Measurements from ENCODE around the gene SPAG8.

Gene SPAG8

DNA sequence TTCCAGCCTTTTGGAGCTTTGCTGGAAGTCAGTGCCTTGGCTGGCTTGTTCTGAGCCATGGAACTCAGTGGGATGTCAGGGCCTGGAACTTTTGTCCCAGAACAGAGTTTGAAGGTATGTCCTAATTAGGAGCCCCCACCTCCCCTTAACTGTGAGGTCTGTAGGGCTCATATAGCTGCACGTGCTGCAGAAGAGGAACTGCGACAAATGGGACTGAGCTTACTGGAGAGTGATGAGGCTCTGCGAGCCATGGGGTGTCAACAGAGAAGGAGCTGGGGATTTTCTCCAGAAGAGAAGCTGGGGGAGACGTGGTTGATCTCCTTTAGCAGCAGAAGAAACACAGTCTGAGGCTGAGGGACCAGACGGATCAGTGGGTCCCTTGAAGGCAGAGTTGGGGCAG, 27.9 kb upstream of the SPAG8 start:
- no peak for FAIRE-seq
- no peak for DNase-seq (ENCODE audit: low spot score)

DNA sequence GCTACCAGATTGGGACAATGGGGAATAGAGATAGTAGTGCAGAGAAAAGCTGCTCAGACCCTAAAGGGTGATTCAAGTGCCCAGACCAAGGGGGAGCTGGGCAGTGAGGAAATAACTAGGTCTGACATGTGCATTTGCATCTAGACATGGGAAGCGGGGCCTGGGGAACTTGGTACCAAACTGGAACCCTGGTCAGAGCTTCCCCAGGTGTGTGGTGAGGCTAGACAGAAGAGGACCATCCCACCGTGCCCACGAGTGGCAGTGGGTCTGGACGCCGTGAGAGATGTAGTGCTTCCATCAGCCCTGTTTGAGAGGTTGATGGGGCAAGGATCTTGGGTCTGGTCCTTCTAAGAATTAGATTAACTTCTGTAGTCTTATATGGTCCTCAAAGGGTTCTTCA, 24.5 kb upstream of the SPAG8 start:
- DNase-seq (ENCODE audit: low spot score), result no peak
- FAIRE-seq, result no peak

DNA sequence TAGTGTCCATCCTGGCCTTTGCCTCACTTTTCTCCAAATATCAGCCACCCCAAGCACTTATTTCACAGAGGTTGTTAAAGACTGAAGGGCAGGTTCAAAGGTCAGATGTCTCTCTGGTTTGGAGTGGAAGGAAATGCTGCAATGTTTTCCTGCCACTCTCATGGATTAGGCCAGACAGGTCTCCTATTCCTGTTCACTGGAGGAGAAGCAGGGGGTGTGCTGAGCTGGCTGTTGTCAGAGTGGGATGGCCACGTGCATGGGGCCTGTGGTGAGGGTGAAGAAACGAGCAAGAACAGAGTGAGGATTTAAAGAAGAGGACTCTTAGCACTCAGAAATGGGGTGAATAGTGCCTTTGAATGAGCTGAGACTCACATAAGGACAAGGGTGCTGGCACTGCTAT, 23.7 kb upstream of the SPAG8 start:
- no peak for FAIRE-seq
- no peak for DNase-seq (ENCODE audit: low spot score)

DNA sequence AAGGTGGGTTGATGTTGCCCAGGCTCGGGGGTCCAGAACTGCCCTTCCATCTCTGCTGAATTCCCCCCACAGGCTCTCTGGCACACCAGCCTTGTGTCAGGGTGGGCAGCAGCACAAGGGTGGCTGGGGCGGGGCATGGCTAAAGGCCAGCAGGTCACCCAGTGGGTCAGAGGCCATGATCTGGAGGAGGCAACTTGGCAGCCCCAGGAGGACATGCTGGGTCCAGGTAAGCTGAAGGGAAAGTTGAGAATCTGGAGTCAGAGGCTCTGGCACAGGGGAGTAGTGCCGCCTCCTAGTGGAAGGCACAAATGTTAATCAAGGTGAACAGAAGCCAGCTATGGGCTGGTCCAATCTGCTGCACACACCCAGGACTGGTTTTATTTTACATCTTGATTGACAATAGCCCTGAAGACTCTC, 23.2 kb upstream of the SPAG8 start:
- DNase-seq (ENCODE audit: low spot score) (no peak), FAIRE-seq (no peak)

DNA sequence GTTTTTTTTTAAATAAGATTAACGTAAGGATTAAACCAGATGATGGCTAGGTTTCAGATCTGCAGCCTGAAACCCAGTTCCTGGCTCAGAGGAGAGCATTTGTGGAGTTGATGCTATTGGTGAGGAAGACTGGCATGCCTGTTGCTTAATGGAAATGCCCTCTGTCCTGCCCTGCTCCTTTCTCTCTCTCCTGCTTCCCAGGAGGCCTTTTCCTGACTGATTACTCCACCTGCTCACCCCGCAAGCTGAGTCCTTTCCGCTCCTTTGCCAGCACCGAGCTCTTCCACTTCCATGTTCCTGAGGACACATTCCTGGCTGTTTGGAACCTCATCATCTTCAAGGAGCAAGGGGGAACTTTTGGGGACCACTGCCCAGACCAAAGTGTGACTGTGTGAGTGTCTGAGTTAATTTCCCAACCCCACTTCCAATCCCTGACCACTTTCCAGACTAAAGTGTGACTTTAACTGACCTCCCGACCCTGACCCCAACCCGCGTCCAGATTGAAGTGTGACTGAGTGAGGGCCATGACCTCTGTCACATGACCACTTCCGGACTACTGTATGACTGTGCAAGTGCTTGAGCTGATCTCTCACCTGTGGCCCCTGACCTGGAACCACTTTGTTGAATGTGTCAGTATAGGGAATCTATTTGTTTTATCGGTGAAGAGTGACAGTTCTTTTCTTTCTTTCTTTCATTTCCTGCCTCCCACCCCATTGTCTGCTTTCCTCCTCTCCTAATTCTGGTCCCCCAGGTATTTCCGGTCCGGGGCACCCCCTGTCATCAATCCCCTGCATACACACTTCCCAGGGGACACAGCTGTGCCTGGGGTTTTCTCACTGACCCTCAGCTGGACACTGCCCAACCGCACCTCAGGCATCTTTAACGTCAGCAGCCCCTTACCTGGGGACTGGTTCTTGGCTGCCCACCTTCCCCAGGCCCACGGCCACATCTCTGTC, 22.5 kb upstream of the SPAG8 start:
- no peak for DNase-seq (ENCODE audit: low spot score)
- no peak for FAIRE-seq

DNA sequence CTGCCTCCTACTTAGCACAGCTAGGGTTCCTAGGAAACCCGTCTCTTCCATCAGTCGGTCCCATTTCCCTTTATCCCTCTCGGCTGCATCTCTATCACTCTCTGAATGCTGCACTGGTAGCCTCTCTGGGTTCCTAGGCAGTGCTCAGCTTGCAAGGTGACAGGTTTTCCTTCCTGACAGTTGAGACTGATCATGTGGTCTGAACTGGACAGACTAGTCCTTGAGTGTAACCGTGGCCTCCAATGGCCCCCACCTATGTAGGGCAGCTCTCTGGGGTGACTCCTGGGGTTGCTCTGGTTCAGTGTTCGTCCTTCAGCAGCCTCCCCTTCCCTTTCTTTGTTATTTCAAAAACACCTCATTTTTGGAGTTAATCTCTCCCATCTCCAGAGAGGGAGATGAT, 20.8 kb upstream of the SPAG8 start:
- FAIRE-seq, result no peak

DNA sequence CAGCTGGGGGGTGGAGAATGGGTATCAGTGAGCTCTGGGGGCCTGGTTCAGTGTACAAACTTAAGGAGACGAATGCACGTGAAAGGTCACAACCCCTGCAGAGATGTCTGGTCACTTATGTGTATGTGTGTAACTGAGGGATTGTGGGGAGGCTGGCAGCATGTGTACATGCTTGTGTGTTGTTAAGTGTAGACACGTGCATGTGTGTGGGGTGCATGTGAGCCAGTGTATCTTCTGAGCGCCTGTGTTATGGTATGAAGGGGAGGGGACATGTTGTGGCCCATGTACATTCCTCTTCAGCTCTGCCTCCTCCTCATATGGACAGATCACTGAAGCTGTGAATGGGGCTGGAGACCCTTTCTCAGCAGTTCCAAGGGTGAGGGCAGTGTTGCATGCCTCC, 19.0 kb upstream of the SPAG8 start:
- no peak for FAIRE-seq
- DNase-seq (ENCODE audit: low spot score), result no peak

More for the DNA sequence above, 20.8 kb upstream of the SPAG8 start:
- DNase-seq (ENCODE audit: low spot score), result no peak

DNA sequence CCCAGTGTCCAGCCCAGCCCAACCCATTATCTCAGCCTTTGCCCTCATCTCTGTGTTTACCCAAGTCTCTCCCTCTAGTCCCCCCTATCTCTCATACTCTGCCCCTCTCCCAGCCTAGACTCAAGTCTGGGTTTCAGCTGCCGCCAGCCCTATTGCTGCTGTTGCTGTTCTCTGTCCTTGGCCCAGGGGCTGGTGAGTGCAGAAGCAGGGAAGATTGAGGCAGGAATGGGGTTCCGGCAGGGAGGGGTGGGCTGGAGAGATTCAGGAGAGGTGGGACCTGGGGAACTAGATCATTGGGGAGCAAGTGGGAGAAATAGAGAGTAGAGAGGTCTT, 17.7 kb upstream of the SPAG8 start:
- FAIRE-seq (no peak), DNase-seq (ENCODE audit: low spot score) (no peak)

DNA sequence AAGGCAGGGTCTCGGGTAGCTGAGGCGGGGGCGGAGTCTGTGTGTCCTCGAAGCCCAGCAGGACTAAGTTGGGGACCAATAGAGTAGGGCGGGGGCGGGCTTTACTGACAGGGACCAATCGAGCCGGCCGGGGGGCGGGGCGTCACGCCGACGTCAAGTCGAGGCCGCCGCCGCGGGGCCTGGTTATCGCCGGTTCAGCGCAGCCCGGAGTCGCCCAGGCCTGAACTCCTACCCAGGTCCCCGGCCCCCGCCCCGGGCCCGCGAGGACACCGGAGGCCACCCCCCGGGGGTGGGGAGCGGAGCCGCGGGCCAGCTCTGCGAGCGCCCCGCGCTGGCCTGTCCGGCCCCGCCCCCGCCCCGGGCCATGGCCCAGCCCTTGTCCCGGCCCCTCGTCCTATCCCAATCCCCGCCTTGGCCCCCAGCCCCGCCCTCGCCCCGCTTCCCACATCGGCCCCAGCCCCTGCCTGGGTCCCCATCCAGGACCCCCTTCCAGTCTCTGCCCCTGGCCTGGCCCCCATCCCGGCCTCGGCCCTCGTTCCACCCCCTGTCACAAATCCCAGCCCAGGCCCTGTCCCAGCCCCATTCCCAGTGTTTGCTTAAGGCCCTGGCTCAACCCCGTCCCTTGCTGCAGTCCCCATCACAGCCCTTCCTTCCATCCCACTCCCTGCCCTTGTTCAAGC, 17.2 kb upstream of the SPAG8 start, which contains the start of gene TMEM8B:
Gene TMEM8B (plus strand): TSS at position 145 of the 680 bp plus-strand sequence. CDS start 220 bp downstream, at position 365.
- FAIRE-seq (no peak), DNase-seq (ENCODE audit: low spot score) (peak; percentile 42)

DNA sequence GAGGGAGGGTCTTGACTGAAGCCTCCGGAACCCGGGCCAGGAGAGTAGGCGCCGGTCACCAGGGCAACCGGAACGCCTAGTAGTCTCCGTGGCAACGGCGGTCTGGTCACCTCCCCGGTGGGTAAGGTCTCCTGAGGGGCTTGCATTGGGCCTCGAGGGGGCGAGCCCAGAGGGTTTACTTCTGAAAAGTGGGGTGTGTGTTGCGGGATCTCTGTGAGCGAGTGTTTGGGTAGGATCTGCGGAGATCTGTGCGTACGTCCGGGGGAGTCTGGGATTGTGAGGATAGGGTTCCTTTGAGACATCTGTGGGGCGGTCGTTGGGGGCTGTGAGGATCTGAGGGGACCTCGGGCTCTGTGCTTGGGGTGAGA, 16.6 kb upstream of the SPAG8 start, which contains the start of gene FAM221B:
Gene FAM221B (minus strand): TSS at position 17 of the 368 bp plus-strand sequence. CDS start 2,571 bp downstream, outside the sequence.
- FAIRE-seq (no peak), DNase-seq (ENCODE audit: low spot score) (no peak)

DNA sequence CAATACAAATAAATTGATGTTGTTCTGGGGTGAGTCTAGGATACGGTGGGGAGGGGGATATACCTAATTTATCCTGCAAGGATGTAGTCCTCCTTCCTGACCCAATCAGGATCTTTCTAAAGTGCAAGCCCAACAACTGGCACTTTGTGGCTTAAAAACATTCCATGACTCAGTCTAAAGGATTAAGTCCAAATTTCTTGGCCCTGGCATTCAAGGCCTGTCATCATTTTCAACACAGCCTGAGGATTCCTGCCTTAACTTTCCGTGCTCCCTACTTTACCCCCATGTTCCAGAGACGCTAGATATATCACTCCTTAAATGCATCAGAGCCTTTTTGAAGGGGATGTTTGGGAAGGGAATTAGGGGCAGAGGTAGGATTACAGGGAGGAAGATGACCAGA, 15.4 kb upstream of the SPAG8 start:
- DNase-seq (ENCODE audit: low spot score) (no peak), FAIRE-seq (no peak)

DNA sequence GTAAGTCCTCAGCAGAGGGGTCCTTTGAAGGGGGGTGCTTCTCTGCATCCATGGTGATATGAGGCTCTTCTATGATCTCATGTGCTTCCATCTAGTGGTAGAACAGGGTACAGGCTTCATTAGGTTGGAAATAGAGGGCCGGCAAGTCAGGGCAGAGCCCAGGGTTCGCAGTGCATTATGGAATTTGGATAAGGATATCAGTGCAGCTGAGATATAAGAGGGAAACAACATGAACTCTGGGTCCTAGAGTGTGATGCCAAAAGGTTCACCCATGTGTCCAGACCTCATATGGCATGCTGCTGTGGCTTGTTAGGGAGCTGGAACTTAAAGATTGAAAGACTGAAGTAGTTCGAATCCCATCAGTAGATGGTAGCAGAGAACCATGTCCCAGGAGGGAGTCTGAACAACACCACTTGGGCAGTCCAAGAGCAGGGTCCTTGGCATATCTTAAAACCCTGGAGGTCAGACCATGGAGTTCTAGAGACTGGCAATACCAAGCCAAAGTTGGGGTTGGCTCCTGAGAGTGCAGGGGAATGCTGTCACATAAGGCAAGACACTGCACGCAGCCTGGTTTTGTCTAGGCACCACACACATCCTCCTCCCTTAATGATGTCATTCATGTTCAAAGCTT, 14.1 kb upstream of the SPAG8 start:
- DNase-seq (ENCODE audit: low spot score) (no peak), FAIRE-seq (no peak)

DNA sequence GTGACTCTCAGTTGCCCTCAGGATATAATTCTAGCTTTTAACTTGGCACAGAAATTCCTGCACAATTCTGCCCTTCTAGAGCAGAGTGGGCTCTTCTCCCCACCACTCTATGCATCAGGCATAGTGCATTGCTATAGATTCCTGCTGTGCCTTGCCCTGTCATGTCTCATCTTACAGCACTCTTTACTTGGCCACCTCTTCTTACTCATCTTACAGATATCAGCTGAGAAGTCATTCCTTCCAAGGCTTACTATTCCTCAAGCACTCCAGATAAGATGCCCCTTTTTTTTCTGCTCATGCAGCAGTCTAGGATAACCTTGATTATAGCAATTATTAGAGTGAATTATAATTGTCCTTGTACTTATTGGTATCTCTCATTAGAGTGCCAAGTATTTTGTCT, 10.9 kb upstream of the SPAG8 start:
- FAIRE-seq (no peak), DNase-seq (ENCODE audit: low spot score) (no peak)

DNA sequence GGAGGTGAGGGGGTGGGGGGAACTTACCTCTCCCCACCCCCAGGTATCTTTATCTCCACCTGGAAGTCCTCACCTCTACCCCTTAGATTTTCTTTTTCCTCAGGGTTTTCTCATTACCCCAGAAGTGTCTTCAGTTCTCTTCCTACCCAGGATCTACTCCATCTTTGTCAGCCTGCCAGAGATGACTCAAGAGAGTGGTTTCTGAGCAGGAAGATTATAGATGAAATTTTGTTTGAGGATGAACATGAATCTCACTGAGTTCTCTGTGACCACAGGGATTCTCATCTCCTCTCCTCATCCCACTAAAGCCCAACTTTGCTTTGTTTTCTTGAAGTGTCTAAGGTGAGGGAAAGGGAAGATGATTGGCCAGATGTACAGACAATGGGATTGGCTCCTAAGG, 8.0 kb upstream of the SPAG8 start:
- FAIRE-seq (no peak), DNase-seq (ENCODE audit: low spot score) (no peak)

DNA sequence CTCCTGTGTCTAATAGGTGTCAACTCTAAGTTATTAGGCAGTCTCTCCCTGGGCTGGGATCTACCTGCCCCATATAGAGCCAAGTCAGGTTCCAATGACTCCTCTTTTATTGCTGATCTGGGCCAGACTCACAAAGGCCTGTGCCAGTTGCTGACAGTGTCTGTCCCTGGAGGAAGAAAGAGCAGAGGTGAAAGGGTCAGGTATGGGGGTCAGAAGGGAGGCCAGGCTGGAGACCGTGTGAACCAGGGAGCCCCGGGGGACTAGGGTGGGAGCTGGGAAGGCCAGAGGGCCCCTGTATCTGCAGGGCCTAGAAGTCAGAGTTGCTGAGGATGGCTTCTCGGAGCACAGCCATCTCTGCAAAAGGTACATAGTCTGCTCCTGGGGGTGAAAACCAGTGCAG, 6.3 kb upstream of the SPAG8 start:
- no peak for FAIRE-seq
- DNase-seq (ENCODE audit: low spot score), result no peak

DNA sequence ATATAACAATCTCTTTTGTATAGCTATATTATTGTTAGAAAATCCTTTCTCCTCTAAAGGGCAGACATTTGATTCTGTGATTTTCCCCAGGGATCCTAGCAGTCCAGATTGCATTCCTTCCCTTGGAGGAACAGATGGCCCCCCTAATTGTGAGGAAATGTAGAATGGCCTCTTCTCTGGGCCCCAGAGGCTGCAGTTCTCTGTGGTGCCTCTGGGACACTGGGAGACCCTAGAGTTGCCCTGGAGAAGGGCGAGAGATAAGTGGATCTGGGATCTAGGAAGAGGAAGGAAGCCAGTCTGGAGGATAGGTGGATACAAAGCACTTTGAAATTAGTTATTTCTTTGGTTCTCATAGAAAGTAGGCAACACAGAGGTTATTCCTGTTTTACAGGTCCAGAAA, 4.6 kb upstream of the SPAG8 start:
- DNase-seq (ENCODE audit: low spot score) (no peak), FAIRE-seq (no peak)

DNA sequence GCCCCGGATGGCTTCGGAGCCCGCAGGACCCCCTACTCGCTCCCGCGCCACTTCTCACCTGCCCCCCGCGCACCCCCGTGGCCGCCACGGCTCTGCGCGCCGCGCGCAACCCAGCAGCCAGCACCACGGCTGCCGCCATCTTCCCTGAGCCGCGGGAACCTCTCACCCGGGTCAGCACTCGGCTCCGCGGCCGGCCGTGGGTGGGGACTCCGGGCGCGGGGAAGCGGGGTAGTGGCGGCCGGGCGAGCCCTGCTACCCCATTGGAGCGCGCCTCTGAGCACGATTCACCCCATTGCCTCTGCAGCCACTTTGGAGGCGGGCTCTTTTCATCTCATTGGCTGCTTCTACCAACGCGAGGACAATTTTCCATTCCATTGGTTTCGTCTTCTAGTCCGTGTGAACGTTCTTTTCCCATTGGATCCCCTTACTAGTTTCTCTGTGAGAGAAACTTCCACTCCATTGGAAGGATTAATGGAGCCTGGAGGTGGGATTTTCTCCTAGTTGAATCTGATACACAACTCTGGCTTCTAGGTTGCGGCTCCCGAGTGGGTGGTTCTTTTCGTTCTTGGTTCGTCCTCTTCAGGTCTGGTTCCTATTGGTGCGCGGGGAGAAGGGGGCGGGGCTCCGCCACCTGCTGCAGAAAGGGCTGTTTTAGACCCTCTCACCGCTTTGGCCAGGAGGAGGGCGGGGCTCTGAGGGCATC, 2.9 kb upstream of the SPAG8 start, which contains the start of gene HINT2:
Gene HINT2 (minus strand): TSS at position 202 of the 703 bp plus-strand sequence. CDS start 63 bp downstream, at position 139.
- DNase-seq (ENCODE audit: low spot score), result peak; percentile 93
- FAIRE-seq, result peak; percentile 89

DNA sequence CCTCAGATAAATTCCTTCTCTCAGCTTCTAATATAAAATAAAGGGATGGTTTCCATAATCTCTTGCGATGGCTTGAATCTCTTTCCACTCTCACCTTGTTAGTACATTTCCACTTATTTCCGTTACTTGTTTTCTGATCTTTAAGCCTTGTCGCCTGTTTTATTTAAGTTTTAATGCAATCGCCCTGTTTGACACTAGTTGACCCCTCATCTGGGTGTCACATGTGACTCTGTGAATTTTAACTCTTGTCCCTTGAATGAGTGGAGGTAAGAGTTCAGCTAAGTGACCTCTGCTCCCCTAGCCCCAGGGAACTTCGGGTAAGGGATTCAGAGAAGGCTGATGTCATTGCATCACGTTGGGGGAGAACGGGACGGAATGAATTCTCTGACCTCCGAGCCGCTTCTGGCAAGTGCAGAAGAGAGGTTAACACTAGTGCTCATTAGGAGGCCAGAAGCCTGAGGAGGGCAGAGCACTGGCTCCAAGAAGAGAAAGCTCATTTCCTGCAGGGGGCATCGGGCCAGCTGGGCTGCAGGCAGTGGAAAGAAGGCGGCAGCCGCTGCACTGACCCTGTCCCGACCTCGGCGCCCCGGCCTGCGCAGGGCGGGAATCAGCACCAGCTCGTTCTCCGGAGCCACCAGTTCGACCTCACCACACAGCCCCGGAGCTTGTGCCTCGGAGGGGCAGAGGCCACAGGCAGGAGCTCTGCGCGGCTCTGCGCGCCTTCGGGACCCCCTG, 2.2 kb upstream of the SPAG8 start:
- FAIRE-seq, result no peak
- DNase-seq (ENCODE audit: low spot score), result peak; percentile 49

DNA sequence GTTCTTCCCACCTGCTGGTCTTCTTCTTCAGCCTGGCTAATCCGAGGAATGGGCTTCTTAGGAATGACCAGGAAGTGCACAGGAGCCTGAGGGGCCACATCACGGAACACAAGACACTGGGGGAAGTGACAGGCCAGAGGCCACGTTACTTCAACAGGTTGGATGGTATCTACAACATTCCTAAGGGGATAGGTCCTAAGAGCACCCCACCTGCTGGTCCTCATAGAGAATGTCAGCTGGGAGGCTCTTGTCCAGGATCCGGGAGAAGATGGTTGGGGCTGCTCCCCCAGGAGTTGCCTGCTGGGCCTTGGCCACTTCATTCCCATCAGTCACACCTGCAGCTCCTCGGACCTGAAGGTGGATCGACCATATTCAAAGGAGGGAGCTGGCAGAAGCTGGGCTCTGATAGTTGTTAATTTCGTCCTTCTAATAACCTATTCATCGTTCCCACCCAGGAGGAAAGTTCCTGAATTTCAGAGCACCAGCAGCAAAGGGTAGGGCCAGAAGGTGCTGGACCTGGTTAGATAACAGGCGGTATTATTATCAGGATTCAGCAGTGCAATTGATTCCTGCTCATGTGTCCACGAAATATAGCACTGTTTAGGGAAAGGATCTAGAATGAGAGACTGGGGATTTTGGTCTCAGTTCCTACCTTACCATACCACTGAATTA, 1.5 kb upstream of the SPAG8 start:
- DNase-seq (ENCODE audit: low spot score), result peak; percentile 12

DNA sequence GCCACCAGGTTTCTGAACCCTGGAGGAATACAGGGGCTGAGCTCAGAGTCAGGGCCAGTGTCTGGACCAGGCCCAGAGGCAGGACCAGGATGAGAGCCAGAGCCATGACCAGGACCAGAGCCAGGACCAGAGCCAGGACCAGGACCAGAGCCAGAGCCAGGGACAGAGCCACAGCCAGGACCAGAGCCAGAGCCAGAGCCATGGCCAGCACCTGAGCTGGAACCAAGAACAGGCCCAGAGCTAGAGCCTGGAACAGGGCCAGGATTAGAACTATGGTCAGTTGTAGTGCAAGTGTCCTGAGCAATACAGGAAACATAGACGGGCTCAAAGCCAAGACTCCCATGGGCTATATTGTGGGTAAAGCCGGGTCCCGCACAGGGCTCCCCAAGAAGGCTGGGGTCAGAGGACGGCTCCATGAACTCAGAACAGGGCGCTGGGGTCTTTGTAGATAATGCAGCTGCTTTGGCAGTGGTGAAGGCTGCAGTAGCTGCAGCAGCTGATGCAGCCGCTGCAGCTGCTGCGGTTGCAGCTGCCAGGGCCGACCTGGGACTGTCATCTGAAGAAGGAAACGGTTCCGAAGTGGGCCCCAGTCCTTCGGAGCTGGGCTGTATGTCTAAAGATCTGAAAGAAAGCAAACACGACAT, 559 bp downstream of the SPAG8 start:
- DNase-seq (ENCODE audit: low spot score) (no peak), FAIRE-seq (no peak)

More for the DNA sequence above, 1.5 kb upstream of the SPAG8 start:
- no peak for FAIRE-seq
